Liver (tissue), 9 donors: Measurements from ENCODE around the gene MTIF2. TPM values are rescaled to one million over a fixed set of nuclear protein-coding genes. Genes with fewer than 3 reads are reported as not detected.
"Not testable (repeated sequence)": the region's sequence is repeated elsewhere in the genome, so short reads cannot be mapped to it uniquely, and the experiment has no call there.

Experiments used
- DNase-seq: peaks from one replicate; pipeline ENCODE4 v3.0.0-alpha.2; 2017; ENCODE audit warnings: low spot score
- H3K27ac ChIP-seq, 2 donors: one replicate each; pipeline ENCODE4 v1.7.0; 2013; ENCODE audit warnings: inconsistent platforms in 2 of 2, low read length in 2 of 2, control low read depth in 1 of 2, low read depth in 1 of 2, mild to moderate bottlenecking in 1 of 2
- H3K27me3 ChIP-seq, 4 donors: one replicate each; pipeline versions ENCODE4 v1.6.1 to v1.7.0; 2013; ENCODE audit warnings: low read length in 3 of 4, inconsistent platforms in 1 of 4, mild to moderate bottlenecking in 1 of 4, moderate library complexity in 1 of 4; ENCODE audit not compliant: control insufficient read depth in 4 of 4, insufficient read depth in 4 of 4
- H3K36me3 ChIP-seq, 4 donors: one replicate each; pipeline versions ENCODE4 v1.6.1 to v1.7.0; 2013; ENCODE audit warnings: low read length in 3 of 4, mild to moderate bottlenecking in 3 of 4, low read depth in 1 of 4, moderate library complexity in 1 of 4; ENCODE audit not compliant: control insufficient read depth in 4 of 4, insufficient read depth in 3 of 4
- H3K4me1 ChIP-seq, 4 donors: one replicate each; pipeline versions ENCODE4 v1.6.1 to v1.7.0; 2013; ENCODE audit warnings: low read length in 3 of 4, mild to moderate bottlenecking in 3 of 4, moderate library complexity in 1 of 4; ENCODE audit not compliant: control insufficient read depth in 4 of 4, insufficient read depth in 4 of 4
- H3K4me3 ChIP-seq, 3 donors: one replicate each; pipeline versions ENCODE4 v1.6.1 to v1.7.0; 2013; ENCODE audit warnings: low read length in 3 of 3, control low read depth in 1 of 3, low read depth in 1 of 3, mild to moderate bottlenecking in 1 of 3
- H3K9ac ChIP-seq, 2 donors: one replicate each; pipeline ENCODE4 v1.7.0; 2013; ENCODE audit warnings: low read length in 2 of 2, mild to moderate bottlenecking in 2 of 2, moderate library complexity in 2 of 2, control low read depth in 1 of 2, low read depth in 1 of 2
- H3K9me3 ChIP-seq, 4 donors: one replicate each; pipeline versions ENCODE4 v1.6.1 to v1.7.0; 2013; ENCODE audit warnings: low read length in 3 of 4; ENCODE audit not compliant: control insufficient read depth in 4 of 4
- ATF3 ChIP-seq: IDR thresholded peaks from 2 replicates; pipeline ENCODE4 v1.6.1; 2016; ENCODE audit warnings: antibody characterized with exemption
- EGR1 ChIP-seq, 2 donors: IDR thresholded peaks; 2 replicates each; pipeline ENCODE4 v1.6.1; 2016 to 2018; ENCODE audit warnings: antibody characterized with exemption in 2 of 2, low read depth in 2 of 2
- FOXA1 ChIP-seq: IDR thresholded peaks from 2 replicates; pipeline ENCODE4 v1.6.1; 2016; ENCODE audit warnings: antibody characterized with exemption
- FOXA2 ChIP-seq: IDR thresholded peaks from 2 replicates; pipeline ENCODE4 v1.6.1; 2016; ENCODE audit warnings: antibody characterized with exemption
- GABPA ChIP-seq, 2 donors: IDR thresholded peaks in 1 of 2; conservative IDR thresholded peaks in 1 of 2; 2 replicates each; pipeline ENCODE4 v1.6.1; 2016; ENCODE audit warnings: antibody characterized with exemption in 2 of 2, mild to moderate bottlenecking in 1 of 2, moderate library complexity in 1 of 2
- HNF4A ChIP-seq, 2 donors: conservative IDR thresholded peaks; 2 replicates each; pipeline ENCODE4 v1.6.1; 2016; ENCODE audit warnings: antibody characterized with exemption in 2 of 2, mild to moderate bottlenecking in 2 of 2
- HNF4G ChIP-seq: IDR thresholded peaks from 2 replicates; pipeline ENCODE4 v1.6.1; 2016; ENCODE audit warnings: antibody characterized with exemption
- JUND ChIP-seq, 2 donors: IDR thresholded peaks; 2 replicates each; pipeline ENCODE4 v1.6.1; 2016; ENCODE audit warnings: antibody characterized with exemption in 2 of 2
- MAX ChIP-seq: IDR thresholded peaks from 2 replicates; pipeline ENCODE4 v1.6.1; 2016; ENCODE audit warnings: antibody characterized with exemption
- NR2F2 ChIP-seq: IDR thresholded peaks from 2 replicates; pipeline ENCODE4 v1.6.1; 2016; ENCODE audit warnings: antibody characterized with exemption
- RAD21 ChIP-seq, 2 donors: IDR thresholded peaks; 2 replicates each; pipeline ENCODE4 v1.6.1; 2016; ENCODE audit warnings: antibody characterized with exemption in 2 of 2, mild to moderate bottlenecking in 2 of 2
- RXRA ChIP-seq, 2 donors: IDR thresholded peaks; 2 replicates each; pipeline ENCODE4 v1.6.1; 2017 to 2018; ENCODE audit warnings: antibody characterized with exemption in 2 of 2, mild to moderate bottlenecking in 1 of 2
- SP1 ChIP-seq: IDR thresholded peaks from 2 replicates; pipeline ENCODE4 v1.6.1; 2018; ENCODE audit warnings: antibody characterized with exemption, mild to moderate bottlenecking
- TAF1 ChIP-seq: conservative IDR thresholded peaks from 2 replicates; pipeline ENCODE4 v1.6.1; 2016; ENCODE audit warnings: antibody characterized with exemption, mild to moderate bottlenecking
- YY1 ChIP-seq: IDR thresholded peaks from 2 replicates; pipeline ENCODE4 v1.6.1; 2016; ENCODE audit warnings: antibody characterized with exemption, mild to moderate bottlenecking
- WGBS: extraction: QIAGEN DNeasy Blood & Tissue Kit; methylation state at CpG from one replicate; pipeline ENCODE4 v1.1.7; 2013; 5-methylcytosine and 5-hydroxymethylcytosine counted together
- polyA plus RNA-seq, 2 donors: library from polyadenylated mRNA; stranded (reverse) in 1 of 2; unstranded in 1 of 2; fragments of 200-250 nt in 1 of 2; fragments of >200 nt in 1 of 2; fragmentation: Nextera tagmentation in 1 of 2; extraction: Ambion mirVana in 1 of 2; gene quantifications; one replicate each; pipeline versions ENCODE4 v1.2.1 to v1.2.3, GENCODE V29; 2013 to 2015
- total RNA-seq, 2 donors: library from RNA; depleted of rRNA; stranded (reverse); fragments of >200 nt; gene quantifications; one replicate each; pipeline ENCODE4 v1.2.3, GENCODE V29; 2014
- TF ChIP-seq, protein P1 (sequence below): IDR thresholded peaks from 2 replicates; pipeline ENCODE4 v1.6.1; 2016; ENCODE audit warnings: antibody characterized with exemption, mild to moderate bottlenecking
- TF ChIP-seq, protein P2 (sequence below): IDR thresholded peaks from 2 replicates; pipeline ENCODE4 v1.6.1; 2016; ENCODE audit warnings: antibody characterized with exemption
- donor health status: healthy.
- donor health status: healthy.
- donor health status: healthy.
- donor health status: healthy.
- donor health status: healthy.

Gene MTIF2
- total and polyA plus RNA-seq, 4 donors: 15.4 to 29.7 (median 18.2) TPM

DNA sequence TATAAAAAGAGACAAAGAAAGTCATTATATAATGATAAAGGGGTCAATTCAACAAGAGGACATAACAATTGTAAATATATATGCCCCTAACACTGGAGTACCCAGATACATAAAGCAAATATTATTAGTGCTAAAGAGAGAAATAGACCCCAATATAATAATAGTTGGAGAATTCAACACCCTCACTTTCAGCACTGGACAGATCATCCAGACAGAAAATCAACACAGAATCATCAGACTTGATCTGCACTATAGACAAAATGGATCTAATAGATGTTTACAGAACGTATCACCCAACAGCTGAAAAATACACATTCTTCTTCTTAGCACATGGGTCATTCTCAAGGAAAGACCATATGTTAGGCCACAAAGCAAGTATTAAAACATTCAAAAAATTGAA, 68.6 kb downstream of the MTIF2 start:
- no peak overlapping the region for H3K4me3 ChIP-seq
- H3K4me1 ChIP-seq: no peaks in the 10 kb centered on the region
- H3K9me3 ChIP-seq: peaks cover 0 to 3% (median 0%) of the 10 kb centered on the region in 4 donors
- no peak overlapping the region for H3K27ac ChIP-seq
- WGBS: 95% methylated on average over 1 of the region's 1 CpG
- peaks cover 0 to 7% (median 0%) of the 10 kb centered on the region in 4 donors for H3K36me3 ChIP-seq
- H3K9ac ChIP-seq: no peak overlapping the region
- H3K27me3 ChIP-seq: no peaks in the 10 kb centered on the region
- DNase-seq: no peak
- TF ChIP-seq RXRA (IDR thresholded peaks at IDR 0.05) (no peak), MAX (no peak), HNF4A (conservative IDR thresholded peaks at IDR 0.05) (no peak), YY1 (no peak), ATF3 (no peak)

DNA sequence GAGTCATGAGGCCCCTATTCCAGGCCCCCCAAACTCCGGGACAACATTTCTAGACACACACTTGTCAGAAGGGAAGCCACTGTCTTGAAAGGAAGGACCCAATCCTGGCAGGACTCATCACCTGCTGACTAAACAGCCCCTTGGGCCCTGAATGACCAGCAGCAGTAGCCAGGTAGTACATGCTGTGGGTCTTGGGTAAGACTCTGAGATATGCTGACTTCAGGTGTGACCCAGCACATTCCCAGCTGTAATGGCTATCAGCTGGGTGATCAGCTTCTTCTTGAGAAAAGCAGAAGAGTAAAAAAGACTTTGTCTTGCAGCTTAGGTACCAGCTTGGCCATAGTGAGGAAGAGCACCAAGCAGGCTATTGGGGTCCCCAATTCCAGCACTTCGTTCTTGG, 72.5 kb downstream of the MTIF2 start:
- H3K4me3 ChIP-seq: no peak overlapping the region
- H3K36me3 ChIP-seq: peaks cover 0 to 7% (median 0%) of the 10 kb centered on the region in 4 donors
- WGBS: 94% methylated on average over 2 of the region's 2 CpGs
- TF ChIP-seq JUND (IDR thresholded peaks at IDR 0.05) (no peak), RAD21 (IDR thresholded peaks at IDR 0.05) (no peak), NR2F2 (no peak), GABPA (IDR thresholded peaks at IDR 0.05 in 1 of 2, conservative IDR thresholded peaks at IDR 0.05 in 1 of 2) (no peak), EGR1 (IDR thresholded peaks at IDR 0.05; ENCODE audit: low read depth in 2 of 2) (no peak), FOXA2 (no peak), MAX (no peak), HNF4G (no peak), ATF3 (no peak), TAF1 (no peak), RXRA (IDR thresholded peaks at IDR 0.05) (no peak), SP1 (no peak), HNF4A (conservative IDR thresholded peaks at IDR 0.05) (no peak), FOXA1 (no peak), YY1 (no peak)
- TF ChIP-seq, protein P1, sequence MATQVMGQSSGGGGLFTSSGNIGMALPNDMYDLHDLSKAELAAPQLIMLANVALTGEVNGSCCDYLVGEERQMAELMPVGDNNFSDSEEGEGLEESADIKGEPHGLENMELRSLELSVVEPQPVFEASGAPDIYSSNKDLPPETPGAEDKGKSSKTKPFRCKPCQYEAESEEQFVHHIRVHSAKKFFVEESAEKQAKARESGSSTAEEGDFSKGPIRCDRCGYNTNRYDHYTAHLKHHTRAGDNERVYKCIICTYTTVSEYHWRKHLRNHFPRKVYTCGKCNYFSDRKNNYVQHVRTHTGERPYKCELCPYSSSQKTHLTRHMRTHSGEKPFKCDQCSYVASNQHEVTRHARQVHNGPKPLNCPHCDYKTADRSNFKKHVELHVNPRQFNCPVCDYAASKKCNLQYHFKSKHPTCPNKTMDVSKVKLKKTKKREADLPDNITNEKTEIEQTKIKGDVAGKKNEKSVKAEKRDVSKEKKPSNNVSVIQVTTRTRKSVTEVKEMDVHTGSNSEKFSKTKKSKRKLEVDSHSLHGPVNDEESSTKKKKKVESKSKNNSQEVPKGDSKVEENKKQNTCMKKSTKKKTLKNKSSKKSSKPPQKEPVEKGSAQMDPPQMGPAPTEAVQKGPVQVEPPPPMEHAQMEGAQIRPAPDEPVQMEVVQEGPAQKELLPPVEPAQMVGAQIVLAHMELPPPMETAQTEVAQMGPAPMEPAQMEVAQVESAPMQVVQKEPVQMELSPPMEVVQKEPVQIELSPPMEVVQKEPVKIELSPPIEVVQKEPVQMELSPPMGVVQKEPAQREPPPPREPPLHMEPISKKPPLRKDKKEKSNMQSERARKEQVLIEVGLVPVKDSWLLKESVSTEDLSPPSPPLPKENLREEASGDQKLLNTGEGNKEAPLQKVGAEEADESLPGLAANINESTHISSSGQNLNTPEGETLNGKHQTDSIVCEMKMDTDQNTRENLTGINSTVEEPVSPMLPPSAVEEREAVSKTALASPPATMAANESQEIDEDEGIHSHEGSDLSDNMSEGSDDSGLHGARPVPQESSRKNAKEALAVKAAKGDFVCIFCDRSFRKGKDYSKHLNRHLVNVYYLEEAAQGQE: no peak
- TF ChIP-seq, protein P2, sequence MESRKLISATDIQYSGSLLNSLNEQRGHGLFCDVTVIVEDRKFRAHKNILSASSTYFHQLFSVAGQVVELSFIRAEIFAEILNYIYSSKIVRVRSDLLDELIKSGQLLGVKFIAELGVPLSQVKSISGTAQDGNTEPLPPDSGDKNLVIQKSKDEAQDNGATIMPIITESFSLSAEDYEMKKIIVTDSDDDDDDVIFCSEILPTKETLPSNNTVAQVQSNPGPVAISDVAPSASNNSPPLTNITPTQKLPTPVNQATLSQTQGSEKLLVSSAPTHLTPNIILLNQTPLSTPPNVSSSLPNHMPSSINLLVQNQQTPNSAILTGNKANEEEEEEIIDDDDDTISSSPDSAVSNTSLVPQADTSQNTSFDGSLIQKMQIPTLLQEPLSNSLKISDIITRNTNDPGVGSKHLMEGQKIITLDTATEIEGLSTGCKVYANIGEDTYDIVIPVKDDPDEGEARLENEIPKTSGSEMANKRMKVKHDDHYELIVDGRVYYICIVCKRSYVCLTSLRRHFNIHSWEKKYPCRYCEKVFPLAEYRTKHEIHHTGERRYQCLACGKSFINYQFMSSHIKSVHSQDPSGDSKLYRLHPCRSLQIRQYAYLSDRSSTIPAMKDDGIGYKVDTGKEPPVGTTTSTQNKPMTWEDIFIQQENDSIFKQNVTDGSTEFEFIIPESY: no peak
- no peaks in the 10 kb centered on the region for H3K27me3 ChIP-seq
- H3K9ac ChIP-seq: no peak overlapping the region
- no peaks in the 10 kb centered on the region for H3K4me1 ChIP-seq
- H3K27ac ChIP-seq: no peak overlapping the region
- no peak for DNase-seq
- peaks cover 0 to 3% (median 0%) of the 10 kb centered on the region in 4 donors for H3K9me3 ChIP-seq

- H3K9me3 ChIP-seq, H3K36me3 ChIP-seq, H3K4me1 ChIP-seq, H3K27ac ChIP-seq, H3K4me3 ChIP-seq, H3K9ac ChIP-seq, H3K27me3 ChIP-seq, DNase-seq: not testable (repeated sequence)
- 96% methylated on average over 2 of the region's 2 CpGs for whole genome bisulfite sequencing
These were observed 77.1 kb downstream of the MTIF2 start for GRCh38 chr2:55191888-55192287.

- not testable (repeated sequence) for H3K36me3 ChIP-seq, H3K27ac ChIP-seq, H3K9ac ChIP-seq, H3K4me1 ChIP-seq, H3K27me3 ChIP-seq, DNase-seq, H3K4me3 ChIP-seq, H3K9me3 ChIP-seq
- WGBS: 96% methylated on average over 8 of the region's 8 CpGs
These were observed 82.2 kb downstream of the MTIF2 start for GRCh38 chr2:55186837-55187236.
